ENCODE measurements around the gene WDR70. TPM values are rescaled to one million over a fixed set of nuclear protein-coding genes. Genes with fewer than 3 reads are reported as not detected.

The WDR70 gene
- total RNA-seq, 2 donors from 2014 or later: 26.7 to 28.6 TPM

- H3K27ac ChIP-seq: no peak overlapping the region
- H3K27me3 ChIP-seq: no peaks in the 10 kb centered on the region
- intact Hi-C loops (cut with DNase I): no loop called here
- H3K4me1 ChIP-seq: peaks cover 4% of the 10 kb centered on the region
- no peak overlapping the region for H3K9ac ChIP-seq (ENCODE audit: low read depth in 2 of 2, low read length in 2 of 2)
- no peak for DNase-seq
- TF ChIP-seq, protein P1, sequence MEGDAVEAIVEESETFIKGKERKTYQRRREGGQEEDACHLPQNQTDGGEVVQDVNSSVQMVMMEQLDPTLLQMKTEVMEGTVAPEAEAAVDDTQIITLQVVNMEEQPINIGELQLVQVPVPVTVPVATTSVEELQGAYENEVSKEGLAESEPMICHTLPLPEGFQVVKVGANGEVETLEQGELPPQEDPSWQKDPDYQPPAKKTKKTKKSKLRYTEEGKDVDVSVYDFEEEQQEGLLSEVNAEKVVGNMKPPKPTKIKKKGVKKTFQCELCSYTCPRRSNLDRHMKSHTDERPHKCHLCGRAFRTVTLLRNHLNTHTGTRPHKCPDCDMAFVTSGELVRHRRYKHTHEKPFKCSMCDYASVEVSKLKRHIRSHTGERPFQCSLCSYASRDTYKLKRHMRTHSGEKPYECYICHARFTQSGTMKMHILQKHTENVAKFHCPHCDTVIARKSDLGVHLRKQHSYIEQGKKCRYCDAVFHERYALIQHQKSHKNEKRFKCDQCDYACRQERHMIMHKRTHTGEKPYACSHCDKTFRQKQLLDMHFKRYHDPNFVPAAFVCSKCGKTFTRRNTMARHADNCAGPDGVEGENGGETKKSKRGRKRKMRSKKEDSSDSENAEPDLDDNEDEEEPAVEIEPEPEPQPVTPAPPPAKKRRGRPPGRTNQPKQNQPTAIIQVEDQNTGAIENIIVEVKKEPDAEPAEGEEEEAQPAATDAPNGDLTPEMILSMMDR (IDR thresholded peaks at IDR 0.05): no peak
- H3K36me3 ChIP-seq: no peaks in the 10 kb centered on the region
- no peaks in the 10 kb centered on the region for H3K9me3 ChIP-seq
- no peak overlapping the region for H3K4me3 ChIP-seq
These were observed 192.9 kb downstream of the WDR70 start for GRCh38 chr5:37571985-37572384.

DNA sequence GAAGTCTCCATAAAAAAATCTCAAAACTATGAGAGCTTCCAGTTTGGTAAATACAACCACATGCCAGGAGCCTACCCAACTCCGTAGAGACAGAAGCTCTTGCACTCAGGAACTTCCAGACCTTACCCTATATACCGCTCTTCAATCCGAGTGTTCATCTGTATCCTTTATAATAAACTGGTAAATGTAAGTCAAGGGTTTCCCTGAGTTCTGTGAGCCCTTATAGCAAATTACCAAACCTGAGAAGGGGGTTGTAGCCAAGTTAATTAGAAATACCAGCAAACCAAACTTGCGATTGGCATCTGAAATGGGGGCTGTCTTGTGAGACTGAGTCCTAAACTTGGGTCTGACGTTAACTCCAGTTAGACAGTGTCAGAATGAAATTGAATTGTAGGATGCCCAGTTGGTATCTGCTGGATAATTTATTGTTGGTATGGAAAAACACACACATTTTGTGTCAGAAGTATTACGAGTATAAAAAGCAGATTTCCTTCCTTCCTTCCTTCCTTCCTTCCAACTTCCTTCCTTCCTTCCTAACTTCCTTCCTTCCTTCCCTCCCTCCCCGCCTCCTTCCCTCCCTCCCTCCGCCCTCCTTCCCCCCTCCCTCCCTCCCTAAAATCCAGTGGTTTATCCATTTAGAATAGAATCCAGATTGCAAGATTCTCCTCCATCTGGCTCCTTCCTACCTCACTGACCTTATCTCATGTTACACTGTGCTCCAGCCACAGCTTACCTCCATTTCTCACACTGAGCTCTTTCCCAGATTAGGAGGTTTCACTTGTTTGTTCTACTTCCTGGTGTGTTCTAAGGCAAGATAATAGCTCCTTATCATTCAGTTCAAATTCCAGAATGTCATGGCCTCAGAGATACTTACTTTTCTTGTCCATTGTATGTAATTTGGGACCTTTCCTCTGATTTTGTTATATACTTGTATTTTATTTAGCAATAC lies 196.7 kb downstream of the WDR70 start:
- Histone ChIP-seq H3K4me3 (no peak overlapping the region), H3K4me1 (no peaks in the 10 kb centered on the region), H3K9ac (ENCODE audit: low read depth in 2 of 2, low read length in 2 of 2) (no peak overlapping the region), H3K27ac (no peak overlapping the region), H3K27me3 (no peaks in the 10 kb centered on the region), H3K9me3 (no peaks in the 10 kb centered on the region), H3K36me3 (no peaks in the 10 kb centered on the region)
- intact Hi-C loops (cut with DNase I): no loop called here
- TF ChIP-seq, protein P1 (IDR thresholded peaks at IDR 0.05): no peak
- no peak for DNase-seq

- Histone ChIP-seq H3K4me1 (no peaks in the 10 kb centered on the region), H3K9ac (ENCODE audit: low read depth in 2 of 2, low read length in 2 of 2) (no peak overlapping the region), H3K9me3 (no peaks in the 10 kb centered on the region), H3K27me3 (no peaks in the 10 kb centered on the region), H3K27ac (no peak overlapping the region), H3K4me3 (no peak overlapping the region), H3K36me3 (no peaks in the 10 kb centered on the region)
- intact Hi-C loops (cut with DNase I): no loop called here
- TF ChIP-seq, protein P1 (IDR thresholded peaks at IDR 0.05): no peak
- DNase-seq: no peak
These were observed 197.4 kb downstream of the WDR70 start for GRCh38 chr5:37576552-37576951.

DNA sequence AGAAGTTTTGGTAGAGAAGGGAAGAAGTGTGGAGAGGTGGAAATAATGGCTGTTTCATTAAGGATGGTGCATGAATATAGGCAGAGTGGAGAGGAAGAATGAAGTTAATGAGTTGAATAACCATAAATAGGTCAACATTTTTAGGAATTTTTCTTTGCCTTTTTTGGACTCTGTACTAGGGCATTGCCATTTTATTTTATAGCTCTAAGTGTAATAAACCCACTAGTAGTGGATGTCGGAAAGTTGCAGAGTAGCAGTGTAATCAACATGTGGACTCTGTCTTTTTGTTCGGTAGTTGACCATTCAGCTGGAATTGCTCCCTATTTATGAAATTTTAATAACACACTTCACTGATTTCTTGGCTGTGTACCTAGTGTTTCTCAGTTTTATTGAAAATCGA lies 199.1 kb downstream of the WDR70 start:
- H3K27ac ChIP-seq: no peak overlapping the region
- DNase-seq: no peak
- no peaks in the 10 kb centered on the region for H3K9me3 ChIP-seq

DNA sequence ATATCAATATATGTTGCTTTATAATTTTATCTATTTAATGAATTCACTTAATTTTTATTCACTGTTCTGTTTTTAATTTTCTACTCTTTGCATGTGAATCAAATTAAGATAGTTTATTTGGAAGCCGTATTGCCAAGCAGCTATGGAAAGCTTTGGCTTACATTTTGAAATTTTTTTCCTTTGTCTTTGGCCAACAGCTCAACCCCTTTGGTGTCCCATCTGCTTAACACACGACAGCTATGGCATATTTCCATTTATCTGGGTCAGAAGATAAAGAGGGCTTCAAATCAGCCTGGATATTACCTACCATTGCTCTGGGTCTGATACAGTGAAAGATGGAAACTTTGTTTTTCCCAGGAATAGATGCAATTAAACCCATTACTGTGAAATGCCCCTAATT lies 201.0 kb downstream of the WDR70 start:
- Histone ChIP-seq H3K27ac (no peak overlapping the region), H3K9ac (ENCODE audit: low read depth in 2 of 2, low read length in 2 of 2) (no peak overlapping the region), H3K27me3 (no peaks in the 10 kb centered on the region), H3K4me3 (no peak overlapping the region), H3K9me3 (no peaks in the 10 kb centered on the region), H3K36me3 (no peaks in the 10 kb centered on the region), H3K4me1 (no peaks in the 10 kb centered on the region)
- intact Hi-C loops (cut with DNase I): no loop called here
- no peak for DNase-seq
- TF ChIP-seq, protein P1 (IDR thresholded peaks at IDR 0.05): no peak

More for the DNA sequence above, 199.1 kb downstream of the WDR70 start:
- Histone ChIP-seq H3K36me3 (no peaks in the 10 kb centered on the region), H3K27me3 (no peaks in the 10 kb centered on the region), H3K4me1 (no peaks in the 10 kb centered on the region), H3K4me3 (no peak overlapping the region), H3K9ac (ENCODE audit: low read depth in 2 of 2, low read length in 2 of 2) (no peak overlapping the region)
- TF ChIP-seq, protein P1 (IDR thresholded peaks at IDR 0.05): no peak
- intact Hi-C loops (cut with DNase I): no loop called here

Data from colonic mucosa (tissue), 4 donors.